HL-60 (cell line): Measurements from ENCODE around the gene MAGEF1.

Experiments used
- DNase-seq, 2 experiments: peaks; one replicate each; pipeline ENCODE4 v3.0.0-alpha.2; 2010 to 2020; ENCODE audit warnings: low read depth in 1 of 2, low spot score in 1 of 2
- H3K27ac ChIP-seq: fragments of 250-450 bp; sonication (Bioruptor Pico); replicated peaks from 2 replicates; pipeline ENCODE4 v1.5.1; 2020; ENCODE audit warnings: mild to moderate bottlenecking, moderate library complexity
- H3K27me3 ChIP-seq: fragments of 250-450 bp; sonication (Bioruptor Pico); 2 replicates; pipeline ENCODE4 v1.5.1; 2021; ENCODE audit warnings: mild to moderate bottlenecking, moderate library complexity; ENCODE audit not compliant: insufficient read depth, poor library complexity, severe bottlenecking
- H3K4me3 ChIP-seq: replicated peaks from 2 replicates; pipeline ENCODE4 v1.5.1; 2011; ENCODE audit warnings: mild to moderate bottlenecking, control low read depth, low read length; ENCODE audit not compliant: insufficient read depth
- CTCF ChIP-seq: IDR thresholded peaks from one replicate; pipeline ENCODE4 v1.5.1; 2011; ENCODE audit warnings: low read length, control low read depth, inconsistent platforms; ENCODE audit not compliant: insufficient read depth
- GABPA ChIP-seq: IDR thresholded peaks from 2 replicates; pipeline ENCODE4 v1.6.1; 2012; ENCODE audit warnings: low read depth
- POLR2AphosphoS5 ChIP-seq: IDR thresholded peaks from 2 replicates; pipeline ENCODE4 v1.6.1; 2012; ENCODE audit warnings: low read depth
- SPI1 ChIP-seq: IDR thresholded peaks from 2 replicates; pipeline ENCODE4 v1.6.1; 2012; ENCODE audit warnings: low read depth, mild to moderate bottlenecking, borderline replicate concordance
- TF ChIP-seq, protein P1 (sequence below): IDR thresholded peaks from 2 replicates; pipeline ENCODE4 v1.6.1; 2012; ENCODE audit warnings: low read depth; ENCODE audit not compliant: insufficient replicate concordance

Gene MAGEF1

DNA sequence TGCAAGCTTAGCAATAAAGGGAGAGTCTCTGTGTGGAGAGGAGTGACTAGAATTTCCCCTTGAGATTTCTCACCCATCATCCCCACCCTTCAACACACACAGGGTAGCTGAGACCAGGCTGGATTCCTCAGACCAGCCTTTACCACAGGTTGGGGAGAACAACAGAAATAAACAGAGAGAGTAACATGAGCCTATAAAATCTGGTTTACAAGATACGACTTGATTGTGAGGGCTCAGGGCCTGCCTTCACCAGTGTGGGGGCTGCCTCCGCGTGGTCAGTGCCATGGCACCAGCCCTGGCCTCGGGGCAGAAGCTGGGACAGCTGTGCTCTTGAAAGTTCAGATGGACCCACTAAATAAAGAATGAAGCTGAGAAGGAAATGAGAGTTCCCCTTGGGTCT, 14.6 kb upstream of the MAGEF1 start:
- Histone ChIP-seq H3K27ac (no peak overlapping the region), H3K4me3 (no peak overlapping the region), H3K27me3 (no peaks in the 10 kb centered on the region)
- DNase-seq: no peak
- TF ChIP-seq CTCF (no peak), SPI1 (no peak), GABPA (no peak), POLR2AphosphoS5 (no peak)
- TF ChIP-seq, protein P1, sequence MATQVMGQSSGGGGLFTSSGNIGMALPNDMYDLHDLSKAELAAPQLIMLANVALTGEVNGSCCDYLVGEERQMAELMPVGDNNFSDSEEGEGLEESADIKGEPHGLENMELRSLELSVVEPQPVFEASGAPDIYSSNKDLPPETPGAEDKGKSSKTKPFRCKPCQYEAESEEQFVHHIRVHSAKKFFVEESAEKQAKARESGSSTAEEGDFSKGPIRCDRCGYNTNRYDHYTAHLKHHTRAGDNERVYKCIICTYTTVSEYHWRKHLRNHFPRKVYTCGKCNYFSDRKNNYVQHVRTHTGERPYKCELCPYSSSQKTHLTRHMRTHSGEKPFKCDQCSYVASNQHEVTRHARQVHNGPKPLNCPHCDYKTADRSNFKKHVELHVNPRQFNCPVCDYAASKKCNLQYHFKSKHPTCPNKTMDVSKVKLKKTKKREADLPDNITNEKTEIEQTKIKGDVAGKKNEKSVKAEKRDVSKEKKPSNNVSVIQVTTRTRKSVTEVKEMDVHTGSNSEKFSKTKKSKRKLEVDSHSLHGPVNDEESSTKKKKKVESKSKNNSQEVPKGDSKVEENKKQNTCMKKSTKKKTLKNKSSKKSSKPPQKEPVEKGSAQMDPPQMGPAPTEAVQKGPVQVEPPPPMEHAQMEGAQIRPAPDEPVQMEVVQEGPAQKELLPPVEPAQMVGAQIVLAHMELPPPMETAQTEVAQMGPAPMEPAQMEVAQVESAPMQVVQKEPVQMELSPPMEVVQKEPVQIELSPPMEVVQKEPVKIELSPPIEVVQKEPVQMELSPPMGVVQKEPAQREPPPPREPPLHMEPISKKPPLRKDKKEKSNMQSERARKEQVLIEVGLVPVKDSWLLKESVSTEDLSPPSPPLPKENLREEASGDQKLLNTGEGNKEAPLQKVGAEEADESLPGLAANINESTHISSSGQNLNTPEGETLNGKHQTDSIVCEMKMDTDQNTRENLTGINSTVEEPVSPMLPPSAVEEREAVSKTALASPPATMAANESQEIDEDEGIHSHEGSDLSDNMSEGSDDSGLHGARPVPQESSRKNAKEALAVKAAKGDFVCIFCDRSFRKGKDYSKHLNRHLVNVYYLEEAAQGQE: no peak

GRCh38 chr3:184725176-184725719, 13.4 kb upstream of the MAGEF1 start:
- Histone ChIP-seq H3K4me3 (no peak overlapping the region), H3K27me3 (no peaks in the 10 kb centered on the region), H3K27ac (no peak overlapping the region)
- no peak for DNase-seq
- TF ChIP-seq SPI1 (no peak), CTCF (no peak), GABPA (no peak), POLR2AphosphoS5 (no peak)
- TF ChIP-seq, protein P1: no peak

- H3K27ac ChIP-seq: no peak overlapping the region
- DNase-seq: no peak
- H3K27me3 ChIP-seq: no peaks in the 10 kb centered on the region
- no peak overlapping the region for H3K4me3 ChIP-seq
- TF ChIP-seq GABPA (no peak), SPI1 (no peak), CTCF (no peak)
Observed at GRCh38 chr3:184724699-184725098, 12.8 kb upstream of the MAGEF1 start.

DNA sequence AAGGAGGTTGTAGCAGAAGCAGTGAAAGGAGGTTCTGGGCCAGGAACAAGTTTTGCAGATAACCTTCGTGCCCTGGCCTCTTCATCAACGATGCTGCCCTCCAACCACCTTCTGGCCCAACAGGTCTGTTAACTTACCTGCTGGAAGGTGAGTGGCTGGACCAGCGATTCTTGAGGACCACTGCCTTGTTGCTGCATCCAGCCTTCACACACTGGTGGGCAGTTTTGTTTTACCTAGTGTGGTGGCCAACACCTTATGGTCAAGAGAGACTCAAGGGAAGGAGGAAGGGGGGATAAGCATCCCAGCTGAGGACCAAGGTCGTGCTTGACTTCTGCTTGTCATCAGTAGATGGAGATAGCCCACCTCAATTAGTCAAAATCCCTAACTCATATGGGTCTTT, 7.8 kb upstream of the MAGEF1 start:
- no peak overlapping the region for H3K4me3 ChIP-seq
- no peak for DNase-seq
- H3K27me3 ChIP-seq: no peaks in the 10 kb centered on the region
- H3K27ac ChIP-seq: no peak overlapping the region
- TF ChIP-seq SPI1 (no peak), CTCF (no peak), GABPA (no peak), POLR2AphosphoS5 (no peak)
- TF ChIP-seq, protein P1: no peak
